NCI-H748 treated with DMSO at 0.1 percent for 48 hours (cell line): ENCODE measurements around the gene POR.
A peak's percentile ranks its signal among the peaks of the same experiment; 100 is the strongest.
"Not testable (repeated sequence)": the region's sequence is repeated elsewhere in the genome, so short reads cannot be mapped to it uniquely, and the experiment has no call there.

Experiments
- DNase-seq: peaks from one replicate; lab custom pipeline; 2025; lab: John Stamatoyannopoulos, UW

Gene POR

GRCh38 chr7:75914655-75915415 is at the start of gene POR:
TSS of gene POR (plus strand) at chr7:75915155. CDS start at chr7:75954002, 38,847 bp downstream.
- peak; percentile 83 for DNase-seq

- no peak for DNase-seq
Measured at GRCh38 chr7:75866114-75866488, 48.9 kb upstream of the POR start.

GRCh38 chr7:75866489-75867389 is 48.2 kb upstream of the POR start:
- peak; percentile 45 for DNase-seq

- no peak for DNase-seq
Measured at GRCh38 chr7:75867390-75867717, 47.6 kb upstream of the POR start.

- DNase-seq, result no peak
Measured at GRCh38 chr7:75868153-75868552, 46.8 kb upstream of the POR start.

- no peak for DNase-seq
Measured at GRCh38 chr7:75869776-75870379, 45.1 kb upstream of the POR start.

- no peak for DNase-seq
Measured at GRCh38 chr7:75870557-75871161, 44.3 kb upstream of the POR start.

GRCh38 chr7:75872073-75872782 is 42.7 kb upstream of the POR start:
- no peak for DNase-seq

- not testable (repeated sequence) for DNase-seq
Measured at GRCh38 chr7:75874180-75874579, 40.8 kb upstream of the POR start.

GRCh38 chr7:75875113-75876080 is 39.6 kb upstream of the POR start:
- no peak for DNase-seq

GRCh38 chr7:75876126-75876881 is 38.7 kb upstream of the POR start:
- no peak for DNase-seq

- DNase-seq, result no peak
Measured at GRCh38 chr7:75878312-75878768, 36.6 kb upstream of the POR start.

- DNase-seq, result peak; percentile 80
Measured at GRCh38 chr7:75878769-75879611, 36.0 kb upstream of the POR start, which contains the start of gene RHBDD2. TSS of gene RHBDD2 (plus strand) at chr7:75879034. CDS start at chr7:75879083, 49 bp downstream.

GRCh38 chr7:75879771-75880184 is 35.2 kb upstream of the POR start:
- no peak for DNase-seq

- DNase-seq, result no peak
Measured at GRCh38 chr7:75880242-75880641, 34.7 kb upstream of the POR start.

- DNase-seq, result no peak
Measured at GRCh38 chr7:75881436-75882095, 33.4 kb upstream of the POR start.

- DNase-seq, result not testable (repeated sequence)
Measured at GRCh38 chr7:75883265-75883824, 31.6 kb upstream of the POR start.

GRCh38 chr7:75884476-75884875 is 30.5 kb upstream of the POR start:
- DNase-seq, result no peak
